Stimulated activated naive CD4-positive, alpha-beta T cell (primary cell): Measurements from ENCODE around the gene CYB5D1.

Experiments used
- DNase-seq, 6 experiments: peaks; one replicate each; lab custom pipeline; 2025; lab: John Stamatoyannopoulos, UW

The CYB5D1 gene

DNA sequence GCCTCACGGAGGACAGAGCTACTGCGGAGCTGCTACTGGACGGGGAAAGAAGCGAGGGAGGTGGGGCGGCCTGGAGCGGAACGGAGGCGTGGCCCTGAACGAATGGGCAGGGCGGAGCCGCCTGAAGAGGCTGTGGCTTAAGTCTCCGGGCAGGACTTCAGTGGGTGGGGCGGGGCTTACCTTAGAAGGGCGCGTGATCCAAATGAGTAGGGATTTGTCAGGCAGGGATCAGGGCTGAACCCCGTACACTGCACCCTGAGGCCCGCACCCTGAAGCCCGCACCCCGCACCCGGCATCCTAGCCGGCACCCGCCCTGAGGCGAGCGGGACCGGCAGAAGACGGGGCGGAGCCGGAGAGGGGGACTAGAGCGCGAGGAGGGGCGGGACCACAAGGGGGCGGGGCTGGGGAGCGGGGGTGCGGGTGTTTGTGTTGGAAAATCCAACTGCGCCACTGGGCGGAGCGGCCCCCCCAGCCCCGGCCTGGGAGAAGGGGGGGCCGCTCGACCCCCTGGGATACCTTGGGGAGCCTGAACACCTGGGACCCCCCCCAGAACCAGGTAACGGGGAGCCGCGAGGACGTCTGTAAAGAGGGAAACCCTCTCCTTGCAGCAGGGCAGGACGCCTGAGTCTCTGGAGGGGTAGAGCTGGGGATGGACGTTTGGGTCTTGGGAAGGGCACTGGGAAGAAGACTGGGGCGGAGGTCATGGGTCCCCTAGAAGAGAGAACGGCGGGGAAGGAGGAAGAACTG lies 23.8 kb upstream of the CYB5D1 start, which contains the start of gene KDM6B:
TSS of gene KDM6B (plus strand) at position 423 of the 747 bp plus-strand sequence. CDS start 11,338 bp downstream, outside the sequence.
- DNase-seq: peak; percentile 90 to 97 (median 92)

DNA sequence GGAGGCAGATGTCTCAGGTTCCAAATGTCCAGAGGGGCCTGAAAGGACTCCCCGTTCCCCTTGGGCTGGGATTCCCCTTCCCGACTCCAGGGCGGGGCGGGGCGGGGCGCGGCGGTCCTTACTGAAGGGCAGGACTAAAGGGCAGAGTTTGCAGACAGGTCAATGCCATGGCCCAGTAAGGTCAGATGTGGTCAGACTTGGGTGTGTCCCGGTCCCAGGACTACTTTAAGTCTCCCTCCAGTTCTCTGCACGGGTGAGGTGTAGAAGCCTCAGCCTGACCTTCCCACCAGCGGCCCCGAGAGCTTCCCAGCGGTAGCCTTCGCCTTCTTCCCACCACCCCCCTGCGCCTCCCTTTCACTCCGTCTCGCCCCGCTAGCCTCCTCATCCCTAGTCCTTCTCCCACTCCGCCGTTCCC lies 23.3 kb upstream of the CYB5D1 start:
- peak in 4 of 6 experiments; percentile 73 to 85 (median 76) for DNase-seq

DNA sequence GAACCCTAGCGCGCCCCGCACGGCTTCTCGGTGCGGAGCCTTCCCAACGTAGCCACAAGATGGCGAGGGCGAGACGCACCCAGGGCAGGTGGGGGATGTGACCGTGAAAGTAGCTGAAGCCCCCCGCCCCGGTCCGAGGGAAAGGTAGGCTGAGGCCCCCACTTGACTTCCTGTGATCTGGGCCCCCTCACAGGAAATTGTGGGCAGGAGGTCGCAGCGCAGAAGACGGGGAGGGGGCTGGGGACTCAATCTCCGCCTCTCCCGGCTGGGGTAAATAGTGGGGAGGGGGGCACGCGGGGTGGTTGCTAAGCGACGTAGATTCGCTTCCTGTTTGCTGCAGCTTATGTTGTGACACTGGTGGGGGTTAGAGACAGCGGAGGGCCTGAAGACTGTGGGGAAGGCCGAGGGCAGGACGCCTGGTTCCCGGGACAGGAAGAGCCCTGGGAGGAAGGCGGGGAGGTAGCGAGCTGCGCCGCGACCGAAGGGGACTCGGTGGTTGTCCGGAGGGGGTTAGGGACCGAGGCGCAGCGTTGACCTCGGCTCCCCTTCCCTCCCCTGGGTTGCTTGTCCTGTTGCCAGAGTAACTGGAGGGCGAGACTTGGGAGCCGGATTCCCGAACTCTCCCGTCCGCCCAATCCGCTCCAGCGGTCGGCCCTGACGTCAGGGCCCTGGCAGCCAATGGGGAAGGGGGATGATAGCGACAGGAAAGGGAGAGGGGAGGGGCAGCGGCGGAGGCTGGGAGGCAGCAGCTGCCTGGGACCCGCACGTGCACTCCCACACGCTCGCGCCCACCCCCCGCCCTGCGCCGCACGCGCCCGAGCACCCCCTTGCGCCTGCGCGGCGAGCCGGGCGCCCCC lies 22.6 kb upstream of the CYB5D1 start:
- DNase-seq: peak; percentile 92 to 98 (median 95)

DNA sequence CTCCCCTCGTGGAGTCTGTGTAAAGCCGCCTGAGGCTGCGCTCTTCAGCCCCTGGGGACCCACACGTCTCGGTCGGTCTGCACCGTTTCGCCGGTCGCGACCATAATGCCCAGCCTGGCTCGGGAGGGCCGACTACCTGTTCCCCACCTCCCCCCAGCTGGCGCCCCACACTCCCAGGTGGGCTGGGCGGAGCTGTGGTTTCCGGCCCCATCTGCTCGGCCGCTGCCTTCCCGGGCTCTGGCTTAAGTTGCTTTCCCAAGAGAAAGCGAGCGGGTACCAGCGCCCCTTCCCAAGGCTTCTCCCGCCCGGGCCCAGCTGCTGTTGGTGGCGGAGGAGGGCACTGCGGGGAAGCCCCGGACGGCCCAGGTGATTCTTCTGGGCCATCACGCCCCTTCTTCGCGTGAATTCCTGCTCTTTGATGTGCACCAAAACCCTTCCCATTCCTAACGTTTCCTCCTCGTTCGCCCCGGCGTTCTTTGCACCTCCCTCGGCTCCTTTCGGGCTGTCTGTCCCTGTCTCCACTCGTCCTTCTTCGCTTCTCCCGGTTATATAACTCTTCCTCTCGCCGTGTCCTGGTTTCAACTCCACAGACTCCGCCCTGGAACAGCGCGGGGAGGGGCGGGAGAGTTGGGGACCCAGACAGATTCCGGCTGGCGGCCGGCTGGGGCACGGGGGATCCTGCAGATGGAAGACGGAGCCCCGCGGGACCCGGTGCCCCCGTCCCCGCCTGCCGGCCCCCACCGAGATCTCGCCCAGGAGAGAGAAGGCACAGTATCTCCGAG lies 21.8 kb upstream of the CYB5D1 start:
- DNase-seq: peak; percentile 46 to 74 (median 64)

DNA sequence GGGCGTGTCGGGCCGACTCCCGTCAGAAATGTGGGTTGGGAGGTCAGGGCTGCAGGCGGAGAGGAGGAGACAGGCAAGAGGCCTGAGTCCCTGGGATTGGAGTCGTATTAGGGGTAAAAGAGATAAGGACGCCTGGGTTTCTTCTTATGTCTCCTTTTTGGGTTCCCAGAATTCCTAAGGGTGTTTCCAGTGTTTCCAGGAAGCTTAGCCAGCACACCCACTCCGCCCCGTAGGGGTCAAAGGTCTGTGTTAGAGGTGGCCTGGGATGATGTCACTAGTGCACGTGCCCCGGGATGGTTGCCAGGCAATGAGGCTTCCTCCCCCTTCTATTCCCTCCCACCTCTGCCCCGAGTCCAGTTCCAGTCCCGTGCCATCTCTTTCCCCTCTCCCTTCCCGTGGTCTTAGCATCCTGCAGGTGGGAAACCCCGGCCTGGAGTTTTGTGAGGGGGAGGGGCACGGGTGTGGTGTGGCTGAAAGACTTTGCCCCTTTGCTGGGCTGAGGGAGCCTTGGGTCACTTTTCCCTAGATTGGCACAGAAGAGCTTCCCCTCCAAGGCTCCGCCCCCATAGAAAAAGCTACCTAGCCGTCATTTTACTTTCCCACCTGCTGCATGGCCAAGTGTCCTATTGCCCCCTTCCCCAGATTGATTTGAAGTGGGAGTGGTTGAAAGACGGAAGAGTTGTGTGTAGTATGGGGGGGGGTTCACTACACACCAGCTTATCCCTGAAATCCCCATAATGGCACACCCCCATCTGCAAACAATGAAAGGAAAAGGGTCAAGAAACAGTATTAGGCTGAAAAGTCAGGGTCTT lies 21.0 kb upstream of the CYB5D1 start:
- peak; percentile 33 to 65 (median 58) for DNase-seq

DNA sequence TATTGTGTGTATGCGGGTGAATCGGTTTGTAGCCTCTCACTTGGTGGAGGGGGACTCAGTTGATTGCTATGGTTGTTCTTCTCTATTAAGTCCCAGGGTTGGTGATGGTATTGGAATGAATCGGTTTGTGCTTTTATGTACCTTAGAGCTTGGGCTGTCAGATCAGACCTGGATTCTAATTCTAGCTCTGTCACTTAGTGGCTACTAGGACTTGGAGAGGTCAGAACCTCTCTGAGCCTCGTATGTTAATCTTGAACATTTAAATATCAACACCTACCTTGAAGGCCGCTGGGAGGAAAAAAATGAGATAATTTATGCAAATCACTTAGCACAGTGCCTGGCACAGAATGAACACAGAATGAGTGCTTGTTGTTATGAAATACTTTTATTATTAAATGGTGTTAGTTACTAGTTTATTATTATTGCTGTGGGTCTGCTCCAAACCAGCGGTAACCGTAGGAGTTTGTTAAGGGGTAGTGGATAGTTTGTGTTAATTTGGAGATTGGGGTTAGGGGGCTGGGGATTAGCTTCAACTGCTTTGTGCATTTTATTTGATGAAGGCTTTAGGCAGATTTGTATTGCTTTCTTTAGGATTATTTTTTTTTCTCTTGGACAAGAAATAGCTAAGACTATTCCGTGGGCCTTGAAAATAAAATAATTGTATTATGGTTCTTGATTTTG lies 20.3 kb upstream of the CYB5D1 start:
- DNase-seq: peak in 1 of 6 experiments; percentile 53

DNA sequence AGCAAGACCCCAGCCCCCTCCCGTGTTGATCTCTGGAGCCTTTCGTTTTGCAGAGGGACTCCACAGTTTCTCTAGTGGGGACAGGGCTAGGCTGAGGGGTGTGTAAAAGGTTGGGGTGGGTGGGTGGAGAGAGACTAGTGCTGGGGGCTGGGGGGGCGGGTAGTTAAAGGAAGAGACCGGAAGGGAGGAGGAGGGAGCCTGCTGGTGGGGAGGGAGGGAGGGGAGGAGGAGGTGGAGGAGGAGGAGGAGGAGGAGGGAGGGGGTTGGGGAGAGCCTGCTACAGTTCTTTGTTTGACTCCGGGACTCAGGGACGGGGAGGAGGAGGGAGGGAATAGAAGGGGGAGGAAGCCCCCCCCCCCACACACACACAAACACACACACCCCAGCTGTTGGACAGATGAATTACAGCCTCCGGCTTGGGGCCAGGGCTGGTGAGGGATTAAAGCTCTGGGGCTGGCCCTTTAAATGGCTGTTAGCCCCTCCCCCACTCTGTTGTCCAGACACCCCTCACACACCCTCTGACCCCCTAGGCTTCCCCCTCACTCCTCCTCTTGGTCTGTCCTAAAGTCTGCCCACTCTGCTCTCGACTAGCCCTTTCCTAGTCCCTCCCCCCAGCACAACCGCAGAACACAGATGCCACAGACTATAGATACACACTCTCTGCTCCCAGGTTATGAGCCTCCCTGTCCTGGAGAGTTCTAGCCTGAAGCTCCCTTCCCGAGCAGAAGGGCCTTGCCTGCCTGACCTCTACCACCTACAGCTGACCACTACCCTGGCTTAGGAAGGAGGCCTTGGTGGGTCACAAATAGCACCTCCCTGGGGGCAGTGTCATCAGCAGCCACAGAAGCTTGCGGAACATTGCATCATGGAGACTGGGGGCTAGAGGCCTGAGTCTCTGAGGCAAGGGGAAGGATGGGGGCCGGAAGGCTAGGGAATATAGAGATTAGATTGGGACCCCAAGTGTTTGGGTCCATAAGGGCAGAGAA lies 19.4 kb upstream of the CYB5D1 start:
- peak in 2 of 6 experiments; percentile 18 to 50 for DNase-seq

DNA sequence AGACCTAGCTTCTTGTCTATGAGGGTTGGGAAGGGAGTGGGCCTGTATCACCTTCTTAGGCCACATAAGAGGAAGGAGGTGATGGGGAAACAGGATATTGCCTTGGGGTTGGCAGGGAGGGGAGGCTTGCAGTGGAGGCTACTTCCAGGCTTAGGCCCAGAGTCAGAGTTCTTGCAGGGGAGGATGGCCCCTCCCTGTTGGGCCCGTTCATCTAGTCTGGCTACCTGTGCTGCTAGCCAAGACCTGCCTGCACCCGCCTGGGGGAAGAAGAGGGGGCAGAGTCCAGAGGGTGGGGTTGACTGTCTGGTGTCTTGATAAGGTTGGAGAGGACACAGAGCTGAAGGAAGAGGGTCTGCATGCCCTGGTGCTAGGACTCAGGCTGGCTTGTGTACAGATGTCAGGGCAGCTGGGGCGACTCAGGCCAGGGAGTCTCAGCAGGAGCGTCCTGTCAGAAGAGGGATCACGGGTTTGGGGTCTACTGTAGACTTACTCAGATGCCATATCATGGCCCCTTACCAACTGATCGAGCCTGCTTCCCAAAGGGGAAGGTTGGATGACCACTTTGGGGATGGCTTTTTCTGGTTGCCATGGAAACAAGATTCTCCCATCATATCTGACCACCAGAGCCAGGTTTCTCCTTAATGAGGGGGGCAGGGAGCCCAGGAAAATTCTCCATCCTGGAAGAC lies 18.5 kb upstream of the CYB5D1 start:
- DNase-seq: peak in 1 of 6 experiments; percentile 12

DNA sequence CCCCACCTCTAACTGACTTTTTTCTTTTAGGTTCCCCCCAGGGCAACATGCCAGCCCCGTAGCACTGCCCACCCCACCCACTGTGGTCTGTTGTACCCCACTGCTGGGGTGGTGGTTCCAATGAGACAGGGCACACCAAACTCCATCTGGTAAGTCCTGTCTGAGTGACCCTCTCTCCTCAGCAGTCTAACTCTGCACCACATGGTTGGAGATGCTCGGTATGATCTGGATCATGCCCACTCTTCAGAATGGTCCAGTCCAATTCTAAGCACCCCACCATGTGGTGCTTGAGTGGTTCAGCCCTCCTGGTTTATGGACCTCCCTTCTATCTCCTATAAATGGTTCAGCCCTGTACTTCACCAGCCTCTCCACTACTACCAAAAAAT lies 17.9 kb upstream of the CYB5D1 start:
- DNase-seq: peak in 3 of 6 experiments; percentile 14 to 26 (median 25)

DNA sequence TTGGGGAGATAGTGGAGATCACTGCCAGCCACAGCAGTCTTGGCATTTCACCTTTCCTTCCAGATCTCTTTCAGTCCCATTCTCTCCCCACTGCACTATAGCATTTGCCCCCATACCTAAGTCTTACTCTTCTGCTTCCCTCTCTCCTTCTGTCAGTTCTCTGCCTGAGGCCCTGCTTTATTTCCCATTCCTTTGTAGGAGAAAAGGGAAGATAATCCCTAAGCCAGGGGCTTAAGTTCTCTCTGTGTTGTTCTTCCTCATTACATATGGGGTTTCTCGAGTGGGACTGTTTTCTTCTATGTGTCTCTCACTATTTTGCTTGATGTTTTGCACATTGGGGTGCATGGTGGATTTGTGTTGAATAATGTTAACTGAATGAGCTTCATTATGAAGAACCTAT lies 17.4 kb upstream of the CYB5D1 start:
- no peak for DNase-seq

DNA sequence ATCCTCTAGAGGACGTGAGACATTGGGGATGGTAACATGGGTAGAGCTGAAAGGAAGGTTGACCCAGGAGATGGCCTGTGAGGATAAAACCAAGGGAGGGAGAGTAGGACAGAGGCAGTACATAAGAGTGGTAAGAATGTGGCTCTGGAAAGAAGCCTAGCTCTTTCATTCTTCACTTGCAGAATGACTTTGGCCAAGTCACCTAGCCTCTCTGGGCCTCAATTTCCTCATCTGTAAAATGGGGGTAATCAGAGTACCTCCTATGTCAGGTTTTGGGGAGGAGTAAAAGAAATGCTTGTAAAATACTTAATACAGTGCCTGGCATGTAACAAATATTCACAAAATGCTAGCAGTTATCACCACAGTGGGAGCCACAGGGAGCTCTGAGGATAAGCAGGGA lies 16.9 kb upstream of the CYB5D1 start:
- DNase-seq: no peak

DNA sequence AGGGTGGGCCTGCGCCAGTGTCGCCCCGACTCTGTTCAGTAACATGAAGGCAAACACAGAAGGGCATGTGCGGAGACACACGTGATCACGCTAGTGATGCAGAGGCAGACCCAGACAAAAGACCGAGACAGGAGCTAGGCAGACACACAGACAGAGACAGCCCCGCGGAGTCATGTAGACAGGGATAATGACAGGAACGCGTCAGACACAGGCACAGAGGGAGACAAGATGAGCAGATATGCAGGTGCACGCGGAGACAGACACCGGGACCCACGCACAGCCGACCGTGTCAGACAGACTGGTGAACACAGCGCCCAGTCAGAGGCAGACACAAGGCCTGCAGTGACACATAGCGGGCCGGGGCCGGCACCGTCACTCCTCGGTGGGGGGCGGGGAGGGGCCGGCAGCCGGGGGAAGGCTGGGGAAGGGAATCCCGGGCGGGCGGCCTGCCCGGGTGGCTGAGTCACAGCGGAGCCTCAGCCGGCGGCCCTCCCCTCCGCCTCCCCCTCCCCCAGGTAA lies 16.3 kb upstream of the CYB5D1 start:
- DNase-seq: peak; percentile 83 to 96 (median 88)

DNA sequence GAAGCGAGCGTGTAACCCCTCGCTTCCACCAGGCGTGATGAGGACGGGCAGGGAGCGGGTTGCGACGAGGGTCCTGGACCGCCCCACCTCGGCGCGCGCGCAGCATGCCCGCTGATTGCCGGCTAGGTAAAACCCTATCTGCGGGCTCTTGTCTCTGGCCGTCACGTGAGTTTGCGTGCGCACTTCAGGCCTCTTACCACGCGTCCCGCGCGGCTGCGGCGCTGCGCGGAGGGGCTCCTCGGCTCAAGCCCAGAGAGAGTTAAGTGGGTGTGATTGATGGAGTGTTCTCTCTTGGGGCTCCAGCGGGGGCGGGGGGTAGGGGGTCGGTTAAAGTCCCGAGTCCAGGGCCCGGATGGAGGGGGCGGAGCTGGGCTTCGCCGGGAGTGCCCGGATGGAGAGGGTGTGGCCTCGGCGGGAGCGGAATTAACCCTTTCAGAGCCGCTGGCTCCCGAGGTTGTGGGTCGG lies 15.9 kb upstream of the CYB5D1 start:
- peak; percentile 75 to 97 (median 88) for DNase-seq

DNA sequence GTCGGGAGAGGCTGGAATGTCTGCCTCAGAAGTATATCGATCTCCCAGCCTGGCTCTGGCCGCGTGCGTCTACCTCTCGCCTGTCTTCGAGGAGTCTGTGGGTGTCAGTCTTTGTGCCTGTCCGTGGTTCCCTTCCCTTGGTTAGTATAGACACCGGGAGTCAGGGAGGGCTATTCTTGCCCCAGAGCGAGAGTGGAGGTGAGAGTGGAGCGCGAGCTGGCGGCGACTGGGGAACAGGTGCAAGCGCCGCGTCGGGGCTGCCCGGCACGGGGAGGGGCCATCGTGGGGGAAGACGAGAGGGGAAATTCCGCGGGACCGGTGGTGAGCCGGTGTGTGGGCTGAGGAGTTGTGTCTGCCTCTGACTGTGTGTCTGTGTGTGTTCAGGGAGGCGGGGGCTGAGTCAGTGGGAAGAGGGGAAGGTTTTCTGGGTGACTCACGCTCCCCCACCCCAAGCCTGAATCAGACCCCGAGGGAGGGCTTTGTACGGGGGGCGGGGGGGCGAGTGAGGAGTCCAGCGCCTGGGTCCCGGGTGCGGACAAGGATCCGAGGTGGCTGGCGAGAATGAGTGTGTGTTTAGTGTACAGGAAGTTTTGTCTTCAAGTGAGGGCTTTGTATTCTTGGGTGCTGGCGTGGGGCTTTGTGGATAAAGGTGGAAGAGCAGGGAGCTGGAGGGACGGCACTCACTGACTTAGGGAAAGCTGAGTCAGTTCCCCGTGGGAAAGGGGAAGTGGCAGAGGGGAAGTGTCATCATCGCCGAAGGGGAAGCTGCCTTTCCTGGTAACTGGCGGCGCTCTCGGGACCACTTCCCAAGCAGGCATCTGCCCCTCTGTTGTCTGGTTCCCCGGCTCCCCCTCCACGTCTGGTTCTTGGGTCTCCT lies 15.2 kb upstream of the CYB5D1 start:
- peak; percentile 86 to 97 (median 92) for DNase-seq

DNA sequence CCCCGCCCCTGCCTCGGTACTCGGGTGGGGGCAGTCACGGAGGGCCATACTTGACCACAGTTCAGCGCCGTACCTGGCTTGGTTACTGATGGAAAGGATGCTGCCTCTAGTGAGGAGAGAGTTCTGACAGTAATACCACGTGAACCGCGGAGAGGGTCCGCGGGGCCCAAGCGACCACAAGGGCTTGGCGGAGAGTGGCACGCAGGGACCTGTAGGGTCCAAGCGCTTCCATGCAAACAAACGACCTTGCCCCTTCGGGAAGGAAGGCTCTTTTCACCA lies 14.6 kb upstream of the CYB5D1 start:
- DNase-seq: peak in 1 of 6 experiments; percentile 76

DNA sequence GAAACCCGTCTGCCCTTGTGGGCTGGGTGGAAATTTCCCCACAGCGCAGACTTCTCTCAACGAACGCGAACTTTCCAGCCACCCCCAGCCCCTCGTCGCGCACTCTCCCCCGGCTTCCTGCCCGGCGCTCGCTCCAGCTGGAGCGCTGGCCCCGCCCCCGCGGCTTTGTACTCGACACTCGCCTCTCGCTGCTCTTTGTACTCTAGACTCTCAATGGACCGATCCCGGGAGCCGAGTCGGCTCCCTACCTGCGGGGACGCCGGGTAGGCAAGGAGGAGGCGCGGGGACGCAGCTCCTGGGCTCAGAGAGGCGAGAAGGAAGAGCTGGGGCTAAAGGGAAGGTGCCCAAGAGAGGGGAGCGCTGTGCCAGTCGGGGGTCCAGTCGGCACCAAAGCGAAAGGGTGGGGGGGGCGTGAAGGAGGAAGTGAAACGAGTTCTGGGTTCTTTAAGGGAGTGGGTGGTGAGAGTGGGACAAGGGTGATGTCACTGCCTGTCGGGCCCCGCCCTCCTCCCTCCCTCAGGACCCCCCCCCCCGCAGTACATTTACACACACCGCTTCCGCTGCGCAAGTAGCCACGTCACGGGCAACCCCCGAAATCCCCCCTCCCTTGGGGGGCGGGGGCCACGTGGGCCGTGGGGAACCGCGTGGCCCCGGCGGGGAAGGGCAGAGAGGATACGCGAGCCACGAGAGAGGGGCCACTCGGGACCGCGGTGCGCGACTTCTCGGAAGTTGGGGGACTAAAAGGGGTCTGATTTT lies 14.1 kb upstream of the CYB5D1 start:
- peak; percentile 91 to 94 (median 92) for DNase-seq
